HEK293 (cell line): ENCODE measurements around the gene UNC93B1.

Source experiments
- CTCF ChIA-PET: fragments of 350-600 bp; formaldehyde crosslinking; extraction: SDS; loops from one replicate; lab custom pipeline; 2021; ENCODE audit warnings: antibody characterized with exemption; lab: Yijun Ruan, JAX
- POLR2A ChIA-PET: fragments of 300-600 bp; formaldehyde crosslinking; extraction: SDS; loops from one replicate; lab custom pipeline; 2020; ENCODE audit warnings: antibody characterized with exemption, inconsistent platforms; lab: Yijun Ruan, JAX
- H3K27ac ChIP-seq: fragments of 200-500 bp; sonication (Bioruptor generic); 2 replicates; pipeline ENCODE4 v1.5.1; 2014; ENCODE audit warnings: low read depth, low read length, control low read depth, inconsistent platforms; ENCODE audit errors: extremely low read depth
- H3K36me3 ChIP-seq, 2 experiments: fragments of 200-500 bp in 1 of 2; sonication (Bioruptor generic) in 1 of 2; 1 replicate in 1 of 2; 2 replicates in 1 of 2; pipeline ENCODE4 v1.5.1; 2014 to 2017; ENCODE audit warnings: inconsistent platforms in 2 of 2, low read length in 2 of 2; ENCODE audit not compliant: control insufficient read depth in 2 of 2, insufficient read depth in 1 of 2
- H3K4me1 ChIP-seq: fragments of 200-500 bp; sonication (Bioruptor generic); 2 replicates; pipeline ENCODE4 v1.5.1; 2014; ENCODE audit warnings: mild to moderate bottlenecking, low read length, inconsistent platforms; ENCODE audit not compliant: control insufficient read depth, insufficient read depth
- H3K4me3 ChIP-seq: 2 replicates; pipeline ENCODE4 v1.5.1; 2011; ENCODE audit warnings: low read depth, mild to moderate bottlenecking, control low read depth, low read length, moderate library complexity
- H3K9me3 ChIP-seq: fragments of 200-500 bp; sonication (Bioruptor generic); 2 replicates; pipeline ENCODE4 v1.5.1; 2014; ENCODE audit warnings: low read depth, low read length, inconsistent platforms; ENCODE audit not compliant: control insufficient read depth, insufficient read depth
- GLIS1 ChIP-seq: fragments of 450-650 bp; formaldehyde crosslinking; IDR thresholded peaks from 2 replicates; pipeline ENCODE4 v1.5.1; 2016; ENCODE audit warnings: missing biosample characterization, missing genetic modification characterization
- ZBTB20 ChIP-seq: fragments of 450-650 bp; formaldehyde crosslinking; IDR thresholded peaks from 2 replicates; pipeline ENCODE4 v1.5.1; 2016; ENCODE audit warnings: missing biosample characterization, missing genetic modification characterization
- ZBTB8A ChIP-seq: fragments of 450-650 bp; formaldehyde crosslinking; IDR thresholded peaks from 2 replicates; pipeline ENCODE4 v1.5.1; 2016; ENCODE audit warnings: missing biosample characterization, missing genetic modification characterization
- ZFP3 ChIP-seq: fragments of 450-650 bp; formaldehyde crosslinking; IDR thresholded peaks from 2 replicates; pipeline ENCODE4 v1.5.1; 2016; ENCODE audit warnings: low read depth, missing biosample characterization, missing genetic modification characterization
- ZNF221 ChIP-seq: fragments of 450-650 bp; formaldehyde crosslinking; IDR thresholded peaks from 2 replicates; pipeline ENCODE4 v1.5.1; 2017; ENCODE audit warnings: missing biosample characterization, missing genetic modification characterization, borderline replicate concordance
- ZNF548 ChIP-seq: fragments of 450-650 bp; formaldehyde crosslinking; IDR thresholded peaks from 2 replicates; pipeline ENCODE4 v1.5.1; 2016; ENCODE audit warnings: missing biosample characterization, missing genetic modification characterization
- ZNF621 ChIP-seq: fragments of 450-650 bp; formaldehyde crosslinking; IDR thresholded peaks from 2 replicates; pipeline ENCODE4 v1.5.1; 2017; ENCODE audit warnings: missing biosample characterization, missing genetic modification characterization
- ZNF629 ChIP-seq: fragments of 450-650 bp; formaldehyde crosslinking; IDR thresholded peaks from 2 replicates; pipeline ENCODE4 v1.5.1; 2017; ENCODE audit warnings: missing biosample characterization, missing genetic modification characterization
- TF ChIP-seq, protein P1 (sequence below): fragments of 450-650 bp; formaldehyde crosslinking; IDR thresholded peaks from 2 replicates; pipeline ENCODE4 v1.5.1; 2016; ENCODE audit warnings: missing biosample characterization, missing genetic modification characterization, borderline replicate concordance
- TF ChIP-seq, protein P2 (sequence below): fragments of 450-650 bp; formaldehyde crosslinking; IDR thresholded peaks from 2 replicates; pipeline ENCODE4 v1.5.1; 2016; ENCODE audit warnings: missing biosample characterization, missing genetic modification characterization

UNC93B1 gene

DNA sequence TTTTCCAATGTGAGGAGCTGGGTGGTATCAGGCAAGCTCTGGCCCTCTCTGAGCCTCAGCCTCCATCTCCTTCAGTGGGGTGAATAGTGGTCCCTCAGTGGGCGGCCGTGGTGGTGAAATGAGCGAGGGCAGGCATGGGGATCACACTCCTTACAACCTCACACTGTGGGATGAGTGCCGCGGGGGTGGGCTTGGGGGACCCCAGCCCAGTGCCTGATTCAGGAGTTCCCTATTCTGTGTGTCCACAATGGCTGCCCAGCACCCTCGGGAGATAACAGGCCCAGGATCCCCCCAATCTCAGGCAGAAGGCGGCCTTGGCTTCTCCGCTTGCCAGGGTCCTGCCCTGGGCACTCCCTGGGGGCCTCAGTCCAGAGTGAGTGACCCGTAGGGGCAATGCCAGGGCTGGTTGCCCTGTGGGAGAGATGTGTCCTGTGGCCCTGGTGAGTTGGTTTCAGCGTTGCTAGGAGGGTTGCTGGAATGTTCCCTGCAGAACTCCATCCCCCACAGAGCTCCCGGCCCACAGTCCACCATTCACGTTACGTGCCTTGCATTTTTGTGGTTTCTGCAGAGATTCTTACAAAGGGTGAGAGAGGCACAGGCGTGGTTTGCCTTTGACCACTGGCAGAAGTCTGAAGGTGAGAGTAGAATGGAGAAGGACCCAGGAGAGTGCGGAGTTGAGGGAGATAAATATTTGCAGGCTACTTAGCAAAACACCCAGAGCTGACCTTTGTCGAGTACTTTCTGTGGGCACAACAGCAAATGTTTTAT, 9.1 kb upstream of the UNC93B1 start:
- Histone ChIP-seq H3K36me3 (no peaks in the 10 kb centered on the region), H3K4me1 (no peaks in the 10 kb centered on the region)
- CTCF ChIA-PET, result interaction anchor here (0.7 kb wide), 1 partner anchor 437 kb away, joined by 4 read pairs; no protein-coding TSS in a partner anchor

DNA sequence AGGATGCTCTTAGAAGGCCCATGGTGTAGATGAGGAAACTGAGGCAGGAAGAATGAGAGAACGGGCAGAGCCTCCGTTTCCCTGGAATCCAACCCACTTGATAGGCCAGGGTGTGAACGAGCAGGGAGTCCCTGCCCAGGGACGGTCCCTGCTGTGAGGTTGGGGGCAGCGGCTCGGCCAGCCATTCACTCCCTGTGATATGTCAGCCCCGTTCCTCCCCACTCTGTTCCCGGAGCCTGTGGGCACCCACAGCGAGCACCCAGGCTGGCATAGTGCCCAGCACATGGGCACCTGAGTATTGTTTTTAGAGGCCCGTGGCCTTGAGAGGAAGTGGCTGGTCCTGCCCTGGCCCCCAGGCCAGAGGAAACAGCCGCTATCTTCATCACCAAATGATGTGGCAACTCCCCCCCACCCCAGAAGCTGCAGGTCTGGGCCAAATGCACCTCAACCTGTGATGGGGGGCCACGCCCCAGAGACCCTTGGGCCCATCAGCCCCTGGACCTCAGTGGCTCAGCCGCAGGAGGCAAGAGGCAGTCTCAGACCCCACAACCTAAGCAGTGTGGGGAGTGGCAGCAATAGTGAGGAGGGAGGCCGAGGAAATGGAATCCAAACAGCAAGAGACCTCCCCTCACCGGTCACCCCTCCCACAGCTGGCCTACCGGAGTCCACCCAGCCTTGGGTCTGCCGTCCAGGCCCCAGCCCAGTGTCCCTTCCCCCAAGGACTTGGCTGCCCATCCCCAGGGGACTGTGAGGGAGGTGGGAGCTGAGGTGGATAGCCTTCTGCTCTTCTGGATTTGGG, 8.3 kb upstream of the UNC93B1 start:
- Histone ChIP-seq H3K4me1 (no peaks in the 10 kb centered on the region), H3K27ac (no peak overlapping the region), H3K4me3 (no peak overlapping the region), H3K36me3 (no peaks in the 10 kb centered on the region), H3K9me3 (no peaks in the 10 kb centered on the region)
- POLR2A ChIA-PET, result interaction anchor here (1.5 kb wide), 1 partner anchor 9 kb away, joined by 3 read pairs; no protein-coding TSS in a partner anchor
- TF ChIP-seq, protein P1, sequence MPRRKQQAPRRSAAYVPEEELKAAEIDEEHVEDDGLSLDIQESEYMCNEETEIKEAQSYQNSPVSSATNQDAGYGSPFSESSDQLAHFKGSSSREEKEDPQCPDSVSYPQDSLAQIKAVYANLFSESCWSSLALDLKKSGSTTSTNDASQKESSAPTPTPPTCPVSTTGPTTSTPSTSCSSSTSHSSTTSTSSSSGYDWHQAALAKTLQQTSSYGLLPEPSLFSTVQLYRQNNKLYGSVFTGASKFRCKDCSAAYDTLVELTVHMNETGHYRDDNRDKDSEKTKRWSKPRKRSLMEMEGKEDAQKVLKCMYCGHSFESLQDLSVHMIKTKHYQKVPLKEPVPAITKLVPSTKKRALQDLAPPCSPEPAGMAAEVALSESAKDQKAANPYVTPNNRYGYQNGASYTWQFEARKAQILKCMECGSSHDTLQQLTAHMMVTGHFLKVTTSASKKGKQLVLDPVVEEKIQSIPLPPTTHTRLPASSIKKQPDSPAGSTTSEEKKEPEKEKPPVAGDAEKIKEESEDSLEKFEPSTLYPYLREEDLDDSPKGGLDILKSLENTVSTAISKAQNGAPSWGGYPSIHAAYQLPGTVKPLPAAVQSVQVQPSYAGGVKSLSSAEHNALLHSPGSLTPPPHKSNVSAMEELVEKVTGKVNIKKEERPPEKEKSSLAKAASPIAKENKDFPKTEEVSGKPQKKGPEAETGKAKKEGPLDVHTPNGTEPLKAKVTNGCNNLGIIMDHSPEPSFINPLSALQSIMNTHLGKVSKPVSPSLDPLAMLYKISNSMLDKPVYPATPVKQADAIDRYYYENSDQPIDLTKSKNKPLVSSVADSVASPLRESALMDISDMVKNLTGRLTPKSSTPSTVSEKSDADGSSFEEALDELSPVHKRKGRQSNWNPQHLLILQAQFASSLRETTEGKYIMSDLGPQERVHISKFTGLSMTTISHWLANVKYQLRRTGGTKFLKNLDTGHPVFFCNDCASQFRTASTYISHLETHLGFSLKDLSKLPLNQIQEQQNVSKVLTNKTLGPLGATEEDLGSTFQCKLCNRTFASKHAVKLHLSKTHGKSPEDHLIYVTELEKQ (tag by site-specific recombination), result no peak
- TF ChIP-seq ZNF629 (tag by site-specific recombination), result no peak
- no peak for TF ChIP-seq ZBTB8A (tag by site-specific recombination)
- no peak for TF ChIP-seq ZNF221 (tag by site-specific recombination)
- TF ChIP-seq ZNF621 (tag by site-specific recombination), result no peak
- no peak for TF ChIP-seq ZFP3
- CTCF ChIA-PET, result no interaction called here

More for the DNA sequence above, 9.1 kb upstream of the UNC93B1 start:
- TF ChIP-seq ZNF548 (tag by site-specific recombination) (no peak), GLIS1 (peak; percentile 15; the same call in 1 of the 2 replicates)
- Histone ChIP-seq H3K27ac (no peak overlapping the region), H3K9me3 (no peaks in the 10 kb centered on the region), H3K4me3 (no peak overlapping the region)
- POLR2A ChIA-PET, result interaction anchor here (1.5 kb wide), 1 partner anchor 10 kb away, joined by 3 read pairs; no protein-coding TSS in a partner anchor

DNA sequence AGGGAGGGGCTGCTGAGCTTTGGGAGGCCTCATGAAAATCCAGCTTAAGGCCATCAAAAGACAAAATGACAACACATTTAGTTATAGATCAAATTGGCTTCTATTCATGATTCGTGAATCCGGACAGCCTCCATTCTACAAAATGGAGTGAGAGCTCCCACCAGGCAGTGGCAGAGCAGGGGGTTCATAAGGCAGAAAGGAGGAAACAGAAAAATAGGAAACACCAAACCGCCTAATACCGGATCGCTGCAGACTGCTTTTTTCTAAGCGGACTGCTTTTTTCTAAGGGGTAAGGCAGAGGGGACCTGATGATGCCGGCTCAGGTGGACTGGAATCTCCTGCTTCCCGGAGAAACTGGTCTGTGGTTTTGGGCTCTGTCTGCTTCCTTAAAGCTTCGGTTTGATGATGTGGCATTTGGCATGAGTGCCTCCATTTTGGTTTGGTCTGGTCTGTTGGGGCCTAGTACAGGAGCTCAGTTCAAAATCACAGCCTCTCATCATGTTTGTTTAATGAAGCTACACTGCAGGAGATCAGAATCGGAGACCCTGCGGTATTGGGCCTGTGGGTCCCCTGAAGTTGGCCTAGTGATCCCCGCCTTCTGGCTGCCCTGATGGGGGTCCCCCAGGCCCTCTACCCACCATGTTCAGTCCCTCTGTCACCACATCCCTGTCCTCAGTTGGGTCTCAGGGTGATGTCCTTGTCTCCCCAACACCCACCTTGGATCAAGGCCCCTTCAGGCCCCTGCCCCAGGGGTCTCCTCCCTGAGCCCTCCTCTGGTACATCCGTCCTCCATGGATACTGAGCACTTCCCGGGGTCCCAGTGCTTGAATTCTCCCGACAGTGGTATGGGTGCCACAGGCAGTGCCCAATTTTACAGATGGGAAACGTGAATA, 7.4 kb upstream of the UNC93B1 start:
- CTCF ChIA-PET, result interaction anchor here (0.7 to 1.6 kb wide), 5 partner anchors 17 to 286 kb away, joined by 3 to 5 read pairs (median 4); no protein-coding TSS in a partner anchor
- Histone ChIP-seq H3K36me3 (no peaks in the 10 kb centered on the region), H3K27ac (no peak overlapping the region), H3K4me3 (no peak overlapping the region)
- POLR2A ChIA-PET, result interaction anchor here (0.5 to 2.1 kb wide), 2 partner anchors 11 to 23 kb away, joined by 5 to 6 read pairs; no protein-coding TSS in a partner anchor
- TF ChIP-seq, protein P2, sequence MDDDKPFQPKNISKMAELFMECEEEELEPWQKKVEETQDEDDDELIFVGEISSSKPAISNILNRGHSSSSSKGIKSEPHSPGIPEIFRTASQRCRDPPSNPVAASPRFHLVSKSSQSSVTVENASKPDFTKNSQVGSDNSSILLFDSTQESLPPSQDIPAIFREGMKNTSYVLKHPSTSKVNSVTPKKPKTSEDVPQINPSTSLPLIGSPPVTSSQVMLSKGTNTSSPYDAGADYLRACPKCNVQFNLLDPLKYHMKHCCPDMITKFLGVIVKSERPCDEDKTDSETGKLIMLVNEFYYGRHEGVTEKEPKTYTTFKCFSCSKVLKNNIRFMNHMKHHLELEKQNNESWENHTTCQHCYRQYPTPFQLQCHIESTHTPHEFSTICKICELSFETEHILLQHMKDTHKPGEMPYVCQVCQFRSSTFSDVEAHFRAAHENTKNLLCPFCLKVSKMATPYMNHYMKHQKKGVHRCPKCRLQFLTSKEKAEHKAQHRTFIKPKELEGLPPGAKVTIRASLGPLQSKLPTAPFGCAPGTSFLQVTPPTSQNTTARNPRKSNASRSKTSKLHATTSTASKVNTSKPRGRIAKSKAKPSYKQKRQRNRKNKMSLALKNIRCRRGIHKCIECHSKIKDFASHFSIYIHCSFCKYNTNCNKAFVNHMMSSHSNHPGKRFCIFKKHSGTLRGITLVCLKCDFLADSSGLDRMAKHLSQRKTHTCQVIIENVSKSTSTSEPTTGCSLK (tag by site-specific recombination), result no peak
- 0 out of 2 replicates have a peak, but pooled peaks have one; percentile 5 for TF ChIP-seq ZBTB20 (tag by site-specific recombination)
- TF ChIP-seq, all 188 proteins: peak for 1
- H3K9me3 ChIP-seq, result no peaks in the 10 kb centered on the region
- no peaks in the 10 kb centered on the region for H3K4me1 ChIP-seq
